H1 (cell line): ENCODE measurements around the gene DRC3. TPM values are rescaled to one million over a fixed set of nuclear protein-coding genes. Genes with fewer than 3 reads are reported as not detected.

Source experiments
- CREB1 ChIP-seq: IDR thresholded peaks from 2 replicates; pipeline ENCODE4 v1.6.1; 2012; ENCODE audit warnings: inconsistent platforms
- GTF2F1 ChIP-seq: IDR thresholded peaks from 2 replicates; pipeline ENCODE4 v1.6.1; 2012; ENCODE audit warnings: low read depth, low read length, improper control_type of control experiment, borderline replicate concordance
- KDM4A ChIP-seq: IDR thresholded peaks from one replicate; pipeline ENCODE4 v1.7.1; 2012; ENCODE audit warnings: low read depth, mild to moderate bottlenecking, moderate library complexity, low read length, inconsistent platforms; ENCODE audit not compliant: severe bottlenecking
- MAFK ChIP-seq: IDR thresholded peaks from 2 replicates; pipeline ENCODE4 v1.6.1; 2012; ENCODE audit warnings: low read depth, mild to moderate bottlenecking, improper control_type of control experiment, low read length
- RFX5 ChIP-seq: IDR thresholded peaks from 2 replicates; pipeline ENCODE4 v1.6.1; 2011; ENCODE audit warnings: low read depth, low read length, improper control_type of control experiment, borderline replicate concordance
- SIN3A ChIP-seq, 2 experiments: IDR thresholded peaks in 1 of 2; conservative IDR thresholded peaks in 1 of 2; 2 replicates each; pipeline ENCODE4 v1.6.1; 2011 to 2012; ENCODE audit warnings: low read length in 2 of 2, improper control_type of control experiment in 1 of 2, low read depth in 1 of 2, mild to moderate bottlenecking in 1 of 2
- SP2 ChIP-seq: IDR thresholded peaks from 2 replicates; pipeline ENCODE4 v1.6.1; 2012; ENCODE audit warnings: mild to moderate bottlenecking, low read length, inconsistent platforms
- SP4 ChIP-seq: IDR thresholded peaks from 2 replicates; pipeline ENCODE4 v1.6.1; 2012; ENCODE audit warnings: low read length, inconsistent platforms
- polyA plus RNA-seq, 7 experiments: library from polyadenylated mRNA; depleted of rRNA in 3 of 7; stranded (reverse) in 5 of 7; unstranded in 2 of 7; fragments of >200 nt in 5 of 7; fragments of 200-250 nt in 2 of 7; gene quantifications; 1 replicate in 5 of 7; 2 replicates in 1 of 7; 4 replicates in 1 of 7; pipeline versions ENCODE4 v1.2.1 to v1.2.3, GENCODE V29; 2011 to 2013; ENCODE audit warnings: missing spikeins in 2 of 7, mixed read lengths in 2 of 7
- total RNA-seq: library from RNA; stranded (reverse); fragmentation: NEBNext Ultra II Directional; extraction: Animal tissue kit (Norgen Biotek cat#: 25700); gene quantifications from 2 replicates; pipeline ENCODE4 v1.2.1, GENCODE V29; 2021
- TF ChIP-seq, protein P1 (sequence below): IDR thresholded peaks from 2 replicates; pipeline ENCODE4 v1.6.1; 2012; ENCODE audit warnings: inconsistent platforms

The DRC3 gene
- total and polyA plus RNA-seq, 2 of the 8 experiments (the other 6 are each of a cell fraction or from before 2014, with no cell fraction given), result 0.59 TPM; not detected in 1

DNA sequence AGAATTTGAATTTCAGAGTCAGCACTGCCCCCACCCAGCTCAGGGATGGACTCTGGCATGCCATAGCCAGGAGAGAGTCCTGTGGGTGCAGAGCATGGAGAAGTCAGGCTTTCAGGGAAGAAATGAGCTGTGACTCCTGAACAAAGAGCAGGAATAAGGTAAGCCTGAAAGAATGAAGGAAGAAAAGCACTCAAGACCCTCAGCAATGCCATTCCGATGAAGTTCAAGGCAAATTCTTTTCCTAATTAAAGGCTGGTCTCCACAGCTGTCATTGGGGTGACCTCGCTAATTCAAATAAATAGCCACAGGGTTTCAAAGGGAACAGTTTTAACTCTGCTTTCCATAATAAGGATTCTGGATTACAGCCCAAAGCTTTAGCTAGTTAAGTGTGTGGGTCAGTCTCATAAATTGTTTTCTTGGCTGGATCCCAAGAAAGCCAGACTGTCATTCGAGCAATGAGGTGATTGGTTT, 32.2 kb upstream of the DRC3 start (continued):
- TF ChIP-seq, protein P1, sequence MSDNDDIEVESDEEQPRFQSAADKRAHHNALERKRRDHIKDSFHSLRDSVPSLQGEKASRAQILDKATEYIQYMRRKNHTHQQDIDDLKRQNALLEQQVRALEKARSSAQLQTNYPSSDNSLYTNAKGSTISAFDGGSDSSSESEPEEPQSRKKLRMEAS, result no peak
- TF ChIP-seq SP2 (no peak), RFX5 (no peak), SIN3A (conservative IDR thresholded peaks at IDR 0.05 in 1 of 2, IDR thresholded peaks at IDR 0.05 in 1 of 2; ENCODE audit: low read depth in 1 of 2, low read length in 2 of 2) (no peak), GTF2F1 (no peak), SP4 (no peak), MAFK (no peak), KDM4A (no peak), CREB1 (no peak)
- TF ChIP-seq, all 59 proteins: peak for 0
